Gastrocnemius medialis (tissue), 4 donors: Measurements from ENCODE around the gene MEIS2.

Experiments used
- POLR2A ChIP-seq, 2 donors: fragments of 450-650 bp; IDR thresholded peaks; one replicate each; pipeline ENCODE4 v1.6.1; 2017; ENCODE audit warnings: antibody characterized with exemption in 2 of 2, mild to moderate bottlenecking in 2 of 2, moderate library complexity in 2 of 2
- TF ChIP-seq, protein P1 (sequence below), 5 experiments: fragments of 450-650 bp in 3 of 5; fragments of 200-600 bp in 2 of 5; sonication (generic) in 2 of 5; IDR thresholded peaks in 4 of 5; conservative IDR thresholded peaks in 1 of 5; 1 replicate in 4 of 5; 2 replicates in 1 of 5; pipeline ENCODE4 v1.5.1; 2016 to 2019; ENCODE audit warnings: antibody characterized with exemption in 5 of 5, mild to moderate bottlenecking in 3 of 5, moderate library complexity in 3 of 5

DNA sequence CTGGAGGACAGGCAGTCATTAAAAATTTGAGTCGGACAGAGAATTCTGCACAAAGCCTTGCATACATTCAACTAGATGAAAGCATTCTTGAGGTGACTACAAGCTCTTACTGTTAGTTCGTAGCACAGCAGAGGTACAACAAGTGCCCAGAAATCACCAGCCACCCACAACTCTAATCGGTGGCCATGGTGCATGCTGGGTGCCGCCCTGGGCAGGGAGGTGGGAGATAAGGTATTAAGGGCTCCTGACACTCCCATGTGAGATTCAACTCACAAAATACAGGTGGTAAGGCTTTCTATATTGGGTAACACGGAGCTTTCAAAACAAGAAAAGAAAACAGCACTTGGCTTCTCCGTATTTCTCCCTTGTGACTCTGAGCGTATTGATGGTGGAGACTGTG is 66.0 kb downstream of the MEIS2 start:
- TF ChIP-seq, protein P1, sequence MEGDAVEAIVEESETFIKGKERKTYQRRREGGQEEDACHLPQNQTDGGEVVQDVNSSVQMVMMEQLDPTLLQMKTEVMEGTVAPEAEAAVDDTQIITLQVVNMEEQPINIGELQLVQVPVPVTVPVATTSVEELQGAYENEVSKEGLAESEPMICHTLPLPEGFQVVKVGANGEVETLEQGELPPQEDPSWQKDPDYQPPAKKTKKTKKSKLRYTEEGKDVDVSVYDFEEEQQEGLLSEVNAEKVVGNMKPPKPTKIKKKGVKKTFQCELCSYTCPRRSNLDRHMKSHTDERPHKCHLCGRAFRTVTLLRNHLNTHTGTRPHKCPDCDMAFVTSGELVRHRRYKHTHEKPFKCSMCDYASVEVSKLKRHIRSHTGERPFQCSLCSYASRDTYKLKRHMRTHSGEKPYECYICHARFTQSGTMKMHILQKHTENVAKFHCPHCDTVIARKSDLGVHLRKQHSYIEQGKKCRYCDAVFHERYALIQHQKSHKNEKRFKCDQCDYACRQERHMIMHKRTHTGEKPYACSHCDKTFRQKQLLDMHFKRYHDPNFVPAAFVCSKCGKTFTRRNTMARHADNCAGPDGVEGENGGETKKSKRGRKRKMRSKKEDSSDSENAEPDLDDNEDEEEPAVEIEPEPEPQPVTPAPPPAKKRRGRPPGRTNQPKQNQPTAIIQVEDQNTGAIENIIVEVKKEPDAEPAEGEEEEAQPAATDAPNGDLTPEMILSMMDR (IDR thresholded peaks at IDR 0.05 in 4 of 5, conservative IDR thresholded peaks at IDR 0.05 in 1 of 5), result no peak
- TF ChIP-seq POLR2A (IDR thresholded peaks at IDR 0.05), result no peak
